Left forelimb (tissue), 1 donor: ENCODE results near the gene SPHK1.

ENCODE experiments used
- DNase-seq: peaks from one replicate; pipeline ENCODE4 v3.0.0-alpha.2; 2018; ENCODE audit warnings: low spot score

Gene SPHK1

DNA sequence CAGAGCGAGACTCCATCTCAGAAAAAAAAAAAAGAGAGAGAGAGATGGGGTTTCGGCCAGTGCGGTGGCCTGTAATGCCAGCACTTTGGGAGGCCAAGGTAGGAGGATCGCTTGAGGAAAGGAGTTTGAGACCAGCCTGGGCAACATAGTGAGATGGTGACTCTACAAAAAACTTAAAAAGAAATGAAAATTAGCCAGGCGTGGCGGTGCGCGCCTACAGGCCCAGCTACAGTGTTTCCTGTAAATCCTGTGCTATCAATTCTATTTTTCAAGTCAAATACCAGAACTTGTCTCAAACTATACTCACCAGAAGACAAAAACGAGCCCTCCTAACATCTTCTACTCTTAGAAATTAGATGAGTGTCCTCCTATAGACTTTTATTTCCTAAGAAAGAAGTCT, 49.3 kb downstream of the SPHK1 start:
- DNase-seq, result no peak

GRCh38 chr17:76434870-76435269, 50.5 kb downstream of the SPHK1 start:
- no peak for DNase-seq

GRCh38 chr17:76435751-76436150, 51.3 kb downstream of the SPHK1 start:
- no peak for DNase-seq
